GM19099 (cell line): ENCODE measurements around the gene SFTA2.

ENCODE experiments used
- POLR2A ChIP-seq: IDR thresholded peaks from 3 replicates; pipeline ENCODE4 v1.6.1; 2011; ENCODE audit warnings: low read depth; ENCODE audit not compliant: insufficient read length; ENCODE audit errors: extremely low read depth

SFTA2 gene

GRCh38 chr6:30954631-30955366 is 22.8 kb upstream of the SFTA2 start:
- no peak for TF ChIP-seq POLR2A

GRCh38 chr6:30951907-30952469 is 20.0 kb upstream of the SFTA2 start:
- TF ChIP-seq POLR2A = no peak

- no peak for TF ChIP-seq POLR2A
Measured at GRCh38 chr6:30948811-30949210, 16.8 kb upstream of the SFTA2 start.

- no peak for TF ChIP-seq POLR2A
Measured at GRCh38 chr6:30947231-30947630, 15.3 kb upstream of the SFTA2 start.

GRCh38 chr6:30945281-30945680 is 13.3 kb upstream of the SFTA2 start:
- TF ChIP-seq POLR2A = no peak

- no peak for TF ChIP-seq POLR2A
Measured at GRCh38 chr6:30944051-30944450, 12.1 kb upstream of the SFTA2 start.

- TF ChIP-seq POLR2A = no peak
Measured at GRCh38 chr6:30942338-30943060, 10.5 kb upstream of the SFTA2 start.

- TF ChIP-seq POLR2A = no peak
Measured at GRCh38 chr6:30940361-30940986, 8.5 kb upstream of the SFTA2 start, which contains the start of gene MUCL3. TSS of gene MUCL3 (plus strand) at chr6:30940973. CDS start at chr6:30941000, 27 bp downstream.

GRCh38 chr6:30939473-30939872 is 7.5 kb upstream of the SFTA2 start:
- TF ChIP-seq POLR2A = no peak

- TF ChIP-seq POLR2A = no peak
Measured at GRCh38 chr6:30938730-30939129, 6.8 kb upstream of the SFTA2 start.

- TF ChIP-seq POLR2A = no peak
Measured at GRCh38 chr6:30937265-30937664, 5.3 kb upstream of the SFTA2 start.

GRCh38 chr6:30935018-30935417 is 3.0 kb upstream of the SFTA2 start:
- TF ChIP-seq POLR2A = no peak

- TF ChIP-seq POLR2A = no peak
Measured at GRCh38 chr6:30932665-30933365, 845 bp upstream of the SFTA2 start.

GRCh38 chr6:30931272-30931671 is 698 bp downstream of the SFTA2 start:
- TF ChIP-seq POLR2A = no peak

- no peak for TF ChIP-seq POLR2A
Measured at GRCh38 chr6:30930506-30930905, 1.5 kb downstream of the SFTA2 start.
